ENCODE data around the gene ZNF548.

Gene ZNF548

DNA sequence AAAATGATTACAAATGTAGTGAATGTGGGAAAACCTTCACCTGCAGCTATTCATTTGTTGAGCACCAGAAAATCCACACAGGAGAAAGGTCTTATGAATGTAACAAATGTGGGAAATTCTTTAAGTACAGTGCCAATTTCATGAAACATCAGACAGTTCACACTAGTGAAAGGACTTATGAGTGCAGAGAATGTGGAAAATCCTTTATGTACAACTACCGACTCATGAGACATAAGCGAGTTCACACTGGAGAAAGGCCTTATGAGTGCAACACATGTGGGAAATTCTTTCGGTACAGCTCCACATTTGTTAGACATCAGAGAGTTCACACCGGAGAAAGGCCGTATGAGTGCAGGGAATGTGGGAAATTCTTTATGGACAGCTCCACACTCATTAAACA, 9.2 kb downstream of the ZNF548 start:
- no peak for DNase-seq (ENCODE audit: low spot score)

DNA sequence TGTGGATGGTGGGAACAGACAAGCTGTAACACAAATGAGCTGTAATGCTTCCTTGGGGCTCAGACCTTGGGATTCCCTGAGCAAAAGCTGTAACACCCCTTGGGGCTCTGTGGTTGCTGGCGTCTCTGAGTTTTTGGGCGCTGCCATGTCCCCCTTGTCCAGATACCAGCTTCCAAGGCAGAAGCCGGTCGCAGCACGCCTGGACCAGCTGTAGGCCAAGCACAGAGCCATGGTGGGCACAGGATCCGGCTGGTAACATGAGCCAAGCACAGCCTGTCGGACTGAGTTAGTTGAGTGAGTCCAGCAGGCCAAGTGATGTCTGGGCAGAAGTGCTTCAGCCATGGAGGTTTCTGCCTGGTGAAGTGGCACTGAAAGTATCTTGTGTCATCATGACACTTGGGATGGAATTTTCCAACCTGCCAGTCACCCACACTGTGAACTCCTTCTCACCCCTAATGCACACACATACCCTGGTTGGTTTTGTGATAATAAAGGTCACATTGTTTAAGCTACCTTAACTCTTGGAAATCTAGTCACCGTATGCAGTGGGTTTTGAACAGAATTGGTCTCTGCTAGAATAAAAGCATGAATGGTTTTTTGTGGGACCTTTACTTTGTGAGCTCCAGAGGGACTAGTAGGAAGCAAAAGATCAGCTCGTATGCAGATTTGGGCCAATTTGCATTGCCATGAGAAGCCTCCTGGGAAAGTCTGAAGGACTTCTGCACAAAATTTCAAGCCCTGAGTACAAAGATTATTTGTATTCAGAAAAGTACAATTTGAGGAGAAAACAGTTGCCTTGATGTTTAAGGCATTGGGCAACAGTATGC, 14.3 kb downstream of the ZNF548 start:
- no peak for DNase-seq (ENCODE audit: low spot score)

DNA sequence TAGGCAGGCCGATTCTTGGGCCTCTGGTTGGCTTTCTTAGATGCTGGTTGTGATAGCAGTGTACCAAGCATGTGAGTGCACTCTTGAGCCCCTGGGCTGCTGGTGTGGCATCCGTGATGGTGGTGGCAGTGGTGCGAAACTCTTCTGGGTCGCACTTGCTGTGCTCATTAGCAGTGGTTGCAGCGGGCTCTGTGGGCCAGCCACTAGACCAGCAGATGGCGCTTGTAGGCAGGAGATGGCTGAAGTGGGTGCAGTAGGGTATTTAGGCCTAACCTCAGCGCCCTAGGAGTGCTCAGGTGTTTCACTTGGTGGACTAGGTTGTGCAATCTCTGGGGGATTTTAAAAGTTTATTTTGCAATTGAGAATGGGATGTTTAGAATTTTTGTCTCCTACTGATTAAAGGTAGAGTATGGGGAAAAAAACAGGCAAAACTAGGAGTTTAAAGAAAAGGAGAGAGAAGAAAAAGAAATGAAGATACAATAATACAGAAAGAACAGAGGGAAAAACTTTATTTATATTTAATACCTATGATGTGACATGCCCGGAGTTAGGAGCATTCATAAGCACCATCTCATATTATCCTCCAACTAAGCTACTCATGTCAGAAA, 17.0 kb downstream of the ZNF548 start:
- peak; percentile 75 for DNase-seq (ENCODE audit: low spot score)

DNA sequence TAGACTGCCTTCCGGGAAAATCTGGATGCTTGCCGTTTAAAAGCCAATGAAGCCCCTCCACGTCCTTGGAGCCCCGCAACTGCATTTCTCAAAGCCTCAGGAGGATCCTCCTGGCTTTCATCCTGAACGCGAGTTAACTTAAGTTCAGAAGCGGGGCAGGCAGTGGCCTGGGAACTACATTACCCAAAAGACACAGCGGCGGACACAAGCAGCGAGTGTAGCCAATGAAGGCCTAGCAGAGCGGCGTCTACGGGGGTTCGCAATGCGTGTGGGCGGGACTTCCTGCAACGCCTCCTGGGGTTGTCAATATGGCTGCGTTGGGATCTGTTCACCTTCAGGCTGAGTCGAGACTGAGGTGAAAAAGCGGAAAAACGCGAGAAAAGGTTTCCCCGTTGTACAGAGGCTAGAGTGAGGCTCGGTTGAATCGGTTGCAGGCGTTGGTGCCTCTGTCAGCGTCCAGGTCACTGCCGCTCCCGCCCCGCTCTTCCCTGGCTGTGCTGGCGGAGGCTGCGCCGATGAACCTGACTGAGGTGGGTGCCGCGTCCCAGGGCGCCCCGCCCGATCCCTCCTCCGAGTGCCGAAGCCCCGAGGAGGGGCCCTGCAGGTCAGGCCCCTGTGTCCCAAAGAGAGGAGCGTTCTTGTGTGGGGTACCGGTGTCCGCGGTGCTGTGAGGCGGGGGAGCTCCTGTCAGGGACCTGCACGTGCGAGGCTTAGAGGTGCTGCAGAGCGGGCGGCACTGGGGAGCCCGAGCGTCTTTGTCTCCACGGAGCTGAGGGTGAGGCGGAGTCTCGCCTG, 21.4 kb downstream of the ZNF548 start, which contains the start of gene ZNF17:
ZNF17 (plus strand) TSS at position 285 of the 795 bp plus-strand sequence. CDS start 2,455 bp downstream, outside the sequence.
- peak; percentile 96 for DNase-seq (ENCODE audit: low spot score)

DNA sequence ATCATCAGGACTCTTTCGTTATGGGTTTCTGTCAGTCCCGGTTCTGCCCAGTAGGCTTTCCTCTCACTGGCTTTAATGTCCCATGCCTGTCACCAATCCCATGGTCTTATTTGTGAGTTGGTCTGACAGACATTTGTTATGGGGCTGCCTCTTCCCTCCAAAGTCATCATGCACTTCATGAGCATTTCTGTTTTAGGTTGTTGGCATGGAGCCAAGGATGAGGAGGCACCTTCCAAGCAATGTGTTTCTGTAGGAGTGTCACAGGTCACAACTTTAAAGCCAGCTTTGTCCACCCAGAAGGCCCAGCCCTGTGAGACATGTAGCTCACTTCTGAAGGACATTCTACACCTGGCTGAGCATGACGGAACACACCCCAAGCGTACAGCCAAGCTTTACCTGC, 29.8 kb downstream of the ZNF548 start:
- DNase-seq (ENCODE audit: low spot score), result no peak

DNA sequence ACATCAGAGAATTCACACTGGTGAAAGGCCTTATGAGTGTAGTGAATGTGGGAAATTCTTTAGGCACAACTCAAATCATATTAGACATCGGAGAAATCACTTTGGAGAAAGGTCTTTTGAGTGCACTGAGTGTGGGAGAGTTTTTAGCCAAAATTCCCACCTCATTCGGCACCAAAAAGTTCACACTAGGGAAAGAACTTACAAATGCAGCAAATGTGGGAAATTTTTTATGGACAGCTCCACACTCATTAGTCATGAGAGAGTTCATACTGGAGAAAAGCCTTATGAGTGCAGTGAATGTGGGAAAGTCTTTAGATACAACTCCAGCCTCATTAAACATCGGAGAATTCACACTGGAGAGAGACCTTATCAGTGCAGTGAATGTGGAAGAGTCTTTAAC, 31.4 kb downstream of the ZNF548 start:
- DNase-seq (ENCODE audit: low spot score), result no peak

DNA sequence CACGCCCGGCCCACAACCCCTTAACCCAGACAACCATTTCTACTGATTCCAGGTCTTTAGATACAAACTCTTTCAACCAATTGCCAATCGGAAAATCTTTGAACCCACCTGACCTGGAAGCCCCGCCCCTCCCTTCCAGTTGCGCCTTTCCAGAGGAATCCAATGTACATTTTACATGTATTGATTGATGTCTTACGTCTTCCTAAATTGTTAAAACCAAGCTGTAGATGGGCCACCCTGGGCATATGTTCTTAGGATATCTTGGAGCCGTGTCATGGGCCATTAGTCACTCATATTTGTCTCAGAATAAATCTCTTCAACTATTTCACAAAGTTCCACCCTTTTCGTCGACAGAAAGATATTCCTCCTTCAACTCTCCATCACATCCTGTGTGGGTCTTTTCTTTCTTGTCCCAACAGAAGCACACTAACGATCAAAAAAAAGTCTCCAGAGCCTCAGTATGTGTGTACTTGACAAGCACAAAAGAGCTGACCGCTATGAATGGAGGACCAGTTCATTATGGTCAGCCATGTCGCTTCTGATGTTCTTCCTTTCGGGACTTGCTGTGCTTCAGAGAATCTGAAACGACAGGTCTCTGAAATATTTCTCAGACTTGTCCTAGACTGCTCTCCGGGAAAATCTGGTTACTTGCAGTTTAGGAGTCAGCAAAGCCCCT, 44.9 kb downstream of the ZNF548 start:
- DNase-seq (ENCODE audit: low spot score), result peak; percentile 17

DNA sequence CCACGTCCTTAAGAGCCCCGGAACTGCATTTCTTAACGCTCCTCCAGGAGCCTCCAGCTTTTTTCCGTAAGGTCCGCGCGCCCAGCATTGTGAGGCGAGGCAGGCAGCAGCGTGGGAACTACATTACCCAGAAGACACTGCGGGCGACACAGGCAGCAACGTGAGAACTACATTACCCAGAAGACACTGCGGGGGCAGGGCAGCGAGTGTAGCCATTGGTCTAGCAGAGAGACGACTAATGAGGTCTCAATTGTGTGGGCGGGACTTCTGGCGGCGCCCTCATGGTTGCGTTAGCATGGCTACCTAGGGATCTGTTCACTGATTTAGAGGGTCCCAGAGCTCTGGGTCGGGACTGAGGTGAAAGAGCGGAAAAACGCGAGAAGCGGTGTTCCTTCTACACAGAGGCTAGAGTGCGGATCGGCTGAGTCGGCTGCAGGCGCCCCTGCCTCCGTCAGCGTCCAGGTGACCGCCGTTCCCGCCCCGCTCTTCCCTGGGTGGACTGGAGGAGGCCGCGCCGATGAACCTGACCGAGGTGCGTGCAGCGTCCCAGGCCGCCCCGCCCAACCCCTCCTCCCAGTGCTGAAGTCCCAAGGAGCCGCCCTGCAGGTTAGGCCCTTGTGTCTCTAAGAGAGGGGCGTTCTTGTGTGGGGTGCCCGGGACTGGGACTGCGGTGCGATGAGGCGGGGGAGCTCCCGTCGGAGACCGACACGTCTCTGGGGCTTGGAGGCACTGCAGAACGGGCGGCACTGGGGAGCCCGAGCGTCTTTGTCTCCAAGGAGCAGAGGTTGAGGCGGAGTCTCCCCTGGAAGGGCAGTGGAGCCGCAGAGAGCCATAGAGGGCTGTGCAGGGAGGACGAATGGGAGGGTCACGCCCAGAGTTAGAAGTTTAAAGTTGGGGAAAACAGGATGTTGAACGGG, 45.7 kb downstream of the ZNF548 start, which contains the start of gene ZNF749:
ZNF749 (plus strand) TSS at position 264 of the 917 bp plus-strand sequence; CDS start at position 518, 254 bp downstream.
- peak; percentile 98 for DNase-seq (ENCODE audit: low spot score)

DNA sequence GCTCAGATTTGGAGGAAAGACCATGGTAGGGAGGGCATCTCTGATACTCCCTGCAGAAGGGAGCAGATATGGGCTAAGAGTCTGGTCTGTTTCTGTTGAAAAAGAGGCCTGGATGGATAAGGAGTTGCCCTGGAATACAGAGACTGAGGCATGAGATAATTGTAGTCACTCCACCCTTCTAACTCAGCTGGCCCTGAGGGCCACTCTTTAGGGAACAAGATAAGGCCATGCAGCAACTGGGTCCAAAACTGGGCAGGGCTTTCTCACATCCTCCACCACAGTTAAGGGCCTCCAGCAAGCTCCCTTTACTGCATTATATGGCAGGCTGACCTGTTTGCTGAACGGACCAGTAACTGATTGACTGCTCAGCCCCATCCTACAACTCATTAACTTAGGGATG, 46.8 kb downstream of the ZNF548 start:
- DNase-seq (ENCODE audit: low spot score), result no peak

DNA sequence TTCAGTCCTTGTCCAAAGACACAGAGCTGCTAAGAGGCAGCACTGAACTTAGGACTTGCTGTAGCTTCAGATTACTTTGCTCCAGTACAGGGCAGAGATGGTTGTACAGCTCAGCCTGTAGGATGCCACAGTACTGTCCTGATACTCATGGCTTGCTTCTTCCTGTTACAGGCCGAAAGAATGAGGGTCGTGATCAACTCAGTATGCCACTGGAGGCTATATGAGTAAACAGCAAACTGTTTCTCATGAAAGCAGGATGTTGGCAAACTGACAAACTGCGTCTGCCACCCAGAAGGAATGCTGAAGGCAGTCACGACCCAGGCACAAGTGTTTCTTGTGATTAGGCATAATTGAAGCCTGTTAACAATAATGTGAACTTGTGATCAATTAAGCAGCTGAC, 48.3 kb downstream of the ZNF548 start:
- DNase-seq (ENCODE audit: low spot score), result no peak

DNA sequence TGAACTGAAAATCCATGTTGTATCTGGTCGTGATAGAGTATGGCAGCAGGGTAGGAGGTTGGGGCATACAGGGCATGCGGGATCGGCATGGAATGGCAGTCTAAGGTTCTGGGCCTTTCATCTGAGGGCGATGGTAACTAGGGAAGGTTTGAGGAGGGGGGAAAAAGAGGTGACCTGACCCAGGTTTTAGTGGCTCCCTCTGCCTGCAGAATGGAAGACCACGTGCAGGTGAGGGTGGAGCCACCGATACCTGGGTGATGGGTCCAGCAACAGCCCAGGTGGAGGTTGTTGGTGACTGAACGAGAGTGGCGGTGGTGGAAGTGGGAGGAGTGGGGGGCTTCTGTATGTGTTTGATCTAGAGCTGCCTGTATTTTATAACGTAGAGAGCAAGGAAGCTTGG, 49.3 kb downstream of the ZNF548 start:
- no peak for DNase-seq (ENCODE audit: low spot score)

DNA sequence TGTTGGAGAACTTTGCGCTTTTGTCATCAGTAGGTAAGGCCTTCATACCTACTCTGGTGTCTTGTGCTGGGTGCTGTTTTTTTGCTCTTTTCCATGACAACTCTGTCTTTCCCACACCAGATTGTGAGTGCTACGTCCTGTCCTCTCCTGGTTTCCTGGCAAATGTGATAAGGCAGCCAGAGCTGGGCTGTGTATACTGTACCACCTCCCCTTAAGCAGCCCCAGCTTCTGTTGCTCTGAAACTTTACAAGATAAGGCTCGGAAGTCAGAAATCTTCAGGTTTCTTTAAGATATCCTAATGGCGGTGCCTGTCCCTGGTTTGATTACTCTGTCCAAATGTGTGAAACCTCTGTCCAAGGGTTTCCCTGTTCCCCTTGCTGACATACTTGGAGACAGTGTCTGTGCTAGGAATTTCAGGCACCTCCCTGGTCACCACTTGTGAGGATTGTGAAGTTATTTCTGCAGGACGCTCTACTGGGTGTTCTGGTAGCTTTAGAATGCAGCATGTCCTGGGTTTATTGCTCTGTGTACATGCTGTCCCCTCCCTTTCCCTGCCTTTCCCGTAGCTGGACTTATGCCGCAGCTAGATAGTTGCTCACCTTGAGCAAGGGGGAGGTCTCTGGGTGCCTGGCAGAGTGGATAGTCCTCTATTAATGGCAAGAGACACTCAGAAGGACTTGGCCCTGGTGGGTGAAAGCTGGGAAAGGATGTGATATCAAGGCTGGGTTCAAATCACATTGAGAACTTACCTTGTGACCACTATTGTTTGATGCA, 52.5 kb downstream of the ZNF548 start:
- no peak for DNase-seq (ENCODE audit: low spot score)

DNA sequence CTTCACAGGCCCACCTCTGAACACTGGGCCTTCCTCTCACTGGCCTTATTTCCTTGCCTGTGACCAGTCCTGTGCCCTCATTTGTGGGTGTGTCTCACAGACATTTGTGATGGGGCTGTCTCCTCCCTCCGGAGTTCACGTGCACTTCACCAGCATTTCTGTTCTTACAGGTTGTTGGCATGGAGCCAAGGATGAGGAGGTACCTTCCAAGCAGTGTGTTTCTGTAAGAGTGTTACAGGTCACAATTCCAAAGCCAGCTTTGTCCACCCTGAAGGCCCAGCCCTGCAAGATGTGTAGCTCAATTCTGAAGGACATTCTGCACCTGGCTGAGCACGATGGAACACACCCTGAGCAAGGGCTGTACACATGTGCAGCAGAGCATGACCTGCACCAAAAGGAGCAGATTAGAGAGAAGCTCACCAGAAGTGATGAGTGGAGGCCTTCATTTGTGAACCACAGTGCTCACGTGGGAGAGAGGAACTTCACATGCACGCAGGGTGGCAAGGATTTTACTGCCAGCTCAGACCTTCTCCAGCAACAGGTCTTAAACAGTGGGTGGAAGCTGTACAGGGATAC, 53.6 kb downstream of the ZNF548 start:
- DNase-seq (ENCODE audit: low spot score), result no peak

DNA sequence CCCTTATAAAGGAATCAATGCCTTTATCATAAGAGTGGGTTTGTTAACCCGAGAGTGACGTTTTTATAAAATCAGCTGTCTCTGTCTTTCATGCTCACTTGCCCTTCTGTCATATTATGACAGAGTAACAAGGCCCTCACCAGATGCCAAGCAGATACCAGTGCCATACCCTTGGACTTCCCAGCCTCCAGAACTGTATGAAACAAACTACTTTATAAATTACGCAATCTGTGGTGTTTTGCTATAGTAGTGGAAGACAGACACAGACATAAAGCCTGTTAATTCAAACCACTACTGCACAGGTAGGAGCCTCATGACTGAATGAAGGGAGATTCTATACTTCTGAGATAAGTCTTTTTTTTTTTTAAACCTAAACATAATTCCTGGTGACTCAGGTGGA, 62.7 kb downstream of the ZNF548 start:
- no peak for DNase-seq (ENCODE audit: low spot score)
